Measurements from ENCODE around the gene MAD2L1.

Gene MAD2L1

GRCh38 chr4:120085705-120086104 lies 19.1 kb upstream of the MAD2L1 start:
- peak; percentile 44 for DNase-seq (ENCODE audit: low read depth)
- H3K4me3 ChIP-seq (ENCODE audit: control insufficient read depth, low read depth, low read length): no peak overlapping the region
- TF ChIP-seq, protein P1, sequence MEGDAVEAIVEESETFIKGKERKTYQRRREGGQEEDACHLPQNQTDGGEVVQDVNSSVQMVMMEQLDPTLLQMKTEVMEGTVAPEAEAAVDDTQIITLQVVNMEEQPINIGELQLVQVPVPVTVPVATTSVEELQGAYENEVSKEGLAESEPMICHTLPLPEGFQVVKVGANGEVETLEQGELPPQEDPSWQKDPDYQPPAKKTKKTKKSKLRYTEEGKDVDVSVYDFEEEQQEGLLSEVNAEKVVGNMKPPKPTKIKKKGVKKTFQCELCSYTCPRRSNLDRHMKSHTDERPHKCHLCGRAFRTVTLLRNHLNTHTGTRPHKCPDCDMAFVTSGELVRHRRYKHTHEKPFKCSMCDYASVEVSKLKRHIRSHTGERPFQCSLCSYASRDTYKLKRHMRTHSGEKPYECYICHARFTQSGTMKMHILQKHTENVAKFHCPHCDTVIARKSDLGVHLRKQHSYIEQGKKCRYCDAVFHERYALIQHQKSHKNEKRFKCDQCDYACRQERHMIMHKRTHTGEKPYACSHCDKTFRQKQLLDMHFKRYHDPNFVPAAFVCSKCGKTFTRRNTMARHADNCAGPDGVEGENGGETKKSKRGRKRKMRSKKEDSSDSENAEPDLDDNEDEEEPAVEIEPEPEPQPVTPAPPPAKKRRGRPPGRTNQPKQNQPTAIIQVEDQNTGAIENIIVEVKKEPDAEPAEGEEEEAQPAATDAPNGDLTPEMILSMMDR (conservative IDR thresholded peaks at IDR 0.05; ENCODE audit: control insufficient read depth, insufficient read depth, low read depth, low read length): no peak

DNA sequence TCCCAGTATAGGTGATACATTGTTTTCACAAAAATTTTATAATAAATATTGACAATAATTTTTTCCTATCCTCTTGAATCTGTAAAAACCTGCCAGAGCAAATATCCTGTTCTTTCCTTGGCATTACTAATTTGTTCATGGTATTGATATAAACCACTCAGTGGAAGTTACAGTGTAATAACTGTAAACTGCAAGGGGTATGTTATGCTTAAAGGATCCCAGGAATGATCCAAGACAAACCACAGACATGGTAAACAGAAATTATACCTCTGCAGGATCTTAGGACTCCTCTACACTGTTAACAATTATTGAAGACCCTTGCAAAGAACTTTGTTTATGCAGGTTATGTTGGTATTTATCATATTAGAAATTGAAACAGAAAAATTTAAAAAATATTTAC lies 17.7 kb upstream of the MAD2L1 start:
- TF ChIP-seq, protein P1 (conservative IDR thresholded peaks at IDR 0.05; ENCODE audit: control insufficient read depth, insufficient read depth, low read depth, low read length): no peak
- no peak overlapping the region for H3K4me3 ChIP-seq (ENCODE audit: control insufficient read depth, low read depth, low read length)
- no peak for DNase-seq (ENCODE audit: low read depth)

DNA sequence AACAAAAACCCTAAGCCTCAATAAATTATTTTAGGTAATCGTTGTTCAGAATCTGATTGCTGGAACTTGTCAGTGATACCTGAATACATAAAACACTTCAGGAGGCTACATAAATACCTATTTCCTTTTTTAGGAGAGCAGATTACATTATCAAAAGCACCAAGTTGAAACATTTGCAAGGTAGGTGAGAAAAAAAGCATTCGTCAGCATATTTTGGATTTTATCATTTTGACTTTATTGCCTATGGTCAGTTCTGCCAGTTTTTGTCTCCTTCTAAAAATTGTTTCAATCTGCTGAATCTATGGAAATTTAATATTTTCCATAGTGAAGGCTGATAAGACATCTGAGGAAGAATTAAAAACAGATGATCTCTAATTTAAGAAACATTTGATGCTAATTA lies 16.5 kb upstream of the MAD2L1 start:
- DNase-seq (ENCODE audit: low read depth): no peak
- TF ChIP-seq, protein P1 (conservative IDR thresholded peaks at IDR 0.05; ENCODE audit: control insufficient read depth, insufficient read depth, low read depth, low read length): no peak
- H3K4me3 ChIP-seq (ENCODE audit: control insufficient read depth, low read depth, low read length): no peak overlapping the region

DNA sequence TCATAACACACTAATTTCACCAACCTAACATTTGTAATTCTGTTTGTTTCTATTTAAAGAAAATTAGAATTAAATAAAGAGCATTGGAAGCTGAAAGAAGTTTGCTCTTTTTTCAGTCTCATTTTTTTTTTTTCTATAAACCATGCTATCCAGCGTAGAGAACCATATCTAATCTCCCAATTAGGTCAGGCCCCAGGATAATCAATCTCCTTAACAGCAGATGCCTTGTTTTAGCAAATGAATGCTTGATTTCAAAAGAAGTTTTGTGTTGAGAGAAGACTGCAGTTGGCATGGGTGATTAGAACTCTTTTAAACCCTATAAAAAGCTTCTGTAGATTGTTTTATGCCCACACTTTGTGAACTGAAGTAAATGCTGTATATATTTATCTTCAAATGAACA lies 15.6 kb upstream of the MAD2L1 start:
- no peak for DNase-seq (ENCODE audit: low read depth)
- no peak overlapping the region for H3K4me3 ChIP-seq (ENCODE audit: control insufficient read depth, low read depth, low read length)
- TF ChIP-seq, protein P1 (conservative IDR thresholded peaks at IDR 0.05; ENCODE audit: control insufficient read depth, insufficient read depth, low read depth, low read length): no peak

GRCh38 chr4:120081726-120082125 lies 15.1 kb upstream of the MAD2L1 start:
- TF ChIP-seq, protein P1 (conservative IDR thresholded peaks at IDR 0.05; ENCODE audit: control insufficient read depth, insufficient read depth, low read depth, low read length): no peak
- H3K4me3 ChIP-seq (ENCODE audit: control insufficient read depth, low read depth, low read length): no peak overlapping the region
- no peak for DNase-seq (ENCODE audit: low read depth)

- TF ChIP-seq, protein P1 (conservative IDR thresholded peaks at IDR 0.05; ENCODE audit: control insufficient read depth, insufficient read depth, low read depth, low read length): no peak
- no peak overlapping the region for H3K4me3 ChIP-seq (ENCODE audit: control insufficient read depth, low read depth, low read length)
- DNase-seq (ENCODE audit: low read depth): no peak
Observed at GRCh38 chr4:120080533-120080932, 13.9 kb upstream of the MAD2L1 start.
